NT2/D1 (cell line): ENCODE results near the gene NSD2.

Experiments
- SUZ12 ChIP-seq: IDR thresholded peaks from 2 replicates; pipeline ENCODE4 v1.6.1; 2011; ENCODE audit not compliant: insufficient read length, insufficient read depth; ENCODE audit errors: extremely low read depth
- YY1 ChIP-seq: IDR thresholded peaks from 2 replicates; pipeline ENCODE4 v1.6.1; 2011; ENCODE audit not compliant: insufficient read length, insufficient read depth

GRCh38 chr4:1990348-1990645 is 119.1 kb downstream of the NSD2 start:
- TF ChIP-seq SUZ12 = no peak
- TF ChIP-seq YY1 = no peak
